Tibial nerve (tissue), 4 donors: ENCODE results near the gene ANKRD28. TPM values are rescaled to one million over a fixed set of nuclear protein-coding genes. Genes with fewer than 3 reads are reported as not detected.

Experiments used
- DNase-seq, 2 donors: peaks; one replicate each; pipeline ENCODE4 v3.0.0-alpha.2; 2019; ENCODE audit warnings: low spot score in 2 of 2
- H3K27ac ChIP-seq, 4 donors: fragments of 200-600 bp; sonication (generic) in 3 of 4; one replicate each; pipeline ENCODE4 v1.5.1; 2017 to 2019; ENCODE audit warnings: mild to moderate bottlenecking in 1 of 4
- H3K27me3 ChIP-seq, 2 donors: fragments of 200-600 bp; sonication (generic) in 1 of 2; one replicate each; pipeline versions ENCODE4 v1.5.1 to v1.6.0; 2017 to 2019
- H3K36me3 ChIP-seq, 3 donors: fragments of 200-600 bp; sonication (generic); one replicate each; pipeline ENCODE4 v1.5.1; 2018 to 2019
- H3K4me1 ChIP-seq, 4 donors: fragments of 200-600 bp; sonication (generic) in 3 of 4; one replicate each; pipeline ENCODE4 v1.5.1; 2017 to 2019
- H3K4me3 ChIP-seq, 4 donors: fragments of 200-600 bp; sonication (generic) in 3 of 4; one replicate each; pipeline ENCODE4 v1.5.1; 2017 to 2019; ENCODE audit warnings: mild to moderate bottlenecking in 1 of 4, moderate library complexity in 1 of 4
- H3K9me3 ChIP-seq, 4 donors: fragments of 200-600 bp; sonication (generic) in 3 of 4; one replicate each; pipeline ENCODE4 v1.5.1; 2017 to 2019
- CTCF ChIP-seq, 5 experiments: fragments of 200-600 bp in 3 of 5; fragments of 450-650 bp in 2 of 5; sonication (generic) in 3 of 5; IDR thresholded peaks; one replicate each; pipeline ENCODE4 v1.5.1; 2016 to 2019; ENCODE audit warnings: antibody characterized with exemption in 5 of 5, mild to moderate bottlenecking in 3 of 5, moderate library complexity in 2 of 5
- EP300 ChIP-seq, 2 donors: sonication (generic); formaldehyde crosslinking; IDR thresholded peaks; one replicate each; pipeline ENCODE4 v1.6.1; 2017; ENCODE audit warnings: antibody characterized with exemption in 2 of 2, mild to moderate bottlenecking in 1 of 2
- POLR2A ChIP-seq, 2 donors: fragments of 450-650 bp; IDR thresholded peaks; one replicate each; pipeline ENCODE4 v1.6.1; 2017; ENCODE audit warnings: antibody characterized with exemption in 2 of 2, mild to moderate bottlenecking in 2 of 2, moderate library complexity in 2 of 2
- WGBS, 2 donors: methylation state at CpG; one replicate each; pipeline ENCODE4 v1.1.5; 2018; 5-methylcytosine and 5-hydroxymethylcytosine counted together
- total RNA-seq, 4 donors: library from RNA; depleted of rRNA; stranded (reverse); fragments of >200 nt; gene quantifications; one replicate each; pipeline ENCODE4 v1.1.0, GENCODE V29; 2016

ANKRD28 gene
- total RNA-seq, 4 donors from 2014 or later = 78.3 to 93.6 (median 81.0) TPM

- Histone ChIP-seq H3K9me3 (no peaks in the 10 kb centered on the region), H3K4me1 (peaks cover 0 to 17% (median 0%) of the 10 kb centered on the region in 4 donors), H3K4me3 (no peak overlapping the region), H3K27ac (peak overlapping the region in 1 of 4 donors; percentile 38), H3K36me3 (peaks cover 0 to 64% (median 0%) of the 10 kb centered on the region in 3 donors), H3K27me3 (no peaks in the 10 kb centered on the region)
- TF ChIP-seq CTCF (IDR thresholded peaks at IDR 0.05) (no peak), POLR2A (IDR thresholded peaks at IDR 0.05) (no peak)
- DNase-seq = no peak
- WGBS, 2 donors = 52 to 53% methylated on average over 3 of the region's 3 CpGs
Measured at GRCh38 chr3:15722877-15723623, 74.7 kb downstream of the ANKRD28 start.

GRCh38 chr3:15716178-15716577, 81.6 kb downstream of the ANKRD28 start:
- TF ChIP-seq EP300 (IDR thresholded peaks at IDR 0.05) = no peak
- TF ChIP-seq POLR2A (IDR thresholded peaks at IDR 0.05) = no peak
- no peak for TF ChIP-seq CTCF (IDR thresholded peaks at IDR 0.05)
- 99 to 100% methylated on average over 3 of the region's 3 CpGs for WGBS, 2 donors
- Histone ChIP-seq H3K9me3 (no peaks in the 10 kb centered on the region), H3K4me1 (no peaks in the 10 kb centered on the region), H3K36me3 (peaks cover 0 to 29% (median 0%) of the 10 kb centered on the region in 3 donors), H3K27me3 (no peaks in the 10 kb centered on the region), H3K4me3 (no peak overlapping the region), H3K27ac (no peak overlapping the region)
- no peak for DNase-seq

GRCh38 chr3:15714448-15714847, 83.3 kb downstream of the ANKRD28 start:
- H3K27me3 ChIP-seq = no peaks in the 10 kb centered on the region
- peaks cover 0 to 26% (median 0%) of the 10 kb centered on the region in 3 donors for H3K36me3 ChIP-seq
- DNase-seq = no peak
- H3K27ac ChIP-seq = no peak overlapping the region
- WGBS, 2 donors = 88 to 90% methylated on average over 4 of the region's 4 CpGs
- no peaks in the 10 kb centered on the region for H3K9me3 ChIP-seq
- H3K4me1 ChIP-seq = no peaks in the 10 kb centered on the region
- H3K4me3 ChIP-seq = no peak overlapping the region
- no peak for TF ChIP-seq EP300 (IDR thresholded peaks at IDR 0.05)

GRCh38 chr3:15713364-15713763, 84.4 kb downstream of the ANKRD28 start:
- Histone ChIP-seq H3K4me3 (no peak overlapping the region), H3K9me3 (no peaks in the 10 kb centered on the region), H3K4me1 (no peaks in the 10 kb centered on the region), H3K27me3 (no peaks in the 10 kb centered on the region), H3K27ac (no peak overlapping the region), H3K36me3 (peaks cover 0 to 33% (median 0%) of the 10 kb centered on the region in 3 donors)
- TF ChIP-seq CTCF (IDR thresholded peaks at IDR 0.05) (no peak), EP300 (IDR thresholded peaks at IDR 0.05) (no peak), POLR2A (IDR thresholded peaks at IDR 0.05) (no peak)
- DNase-seq = no peak
- 89 to 93% methylated on average over 5 of the region's 5 CpGs for WGBS, 2 donors

DNA sequence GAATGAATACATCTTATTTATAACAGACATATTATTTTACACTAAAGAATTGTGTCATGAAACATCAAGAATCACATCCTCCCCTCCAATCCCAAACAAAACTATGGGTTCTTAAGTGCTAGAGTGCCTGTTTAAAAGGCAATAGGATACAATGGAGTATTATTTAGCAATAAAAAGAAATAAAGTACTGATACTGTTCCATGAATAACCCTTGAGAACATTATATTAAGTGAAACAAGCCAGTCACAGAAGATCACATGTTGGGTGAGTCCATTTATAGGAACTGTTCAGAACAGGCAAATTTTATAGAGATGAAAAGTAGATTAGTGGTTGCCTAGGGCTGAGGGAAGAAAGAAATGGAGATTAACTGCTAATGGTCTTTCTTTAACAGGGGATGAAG, 86.5 kb downstream of the ANKRD28 start:
- H3K36me3 ChIP-seq = peaks cover 0 to 51% (median 0%) of the 10 kb centered on the region in 3 donors
- no peak for DNase-seq
- no peaks in the 10 kb centered on the region for H3K9me3 ChIP-seq
- no peak for TF ChIP-seq CTCF (IDR thresholded peaks at IDR 0.05)
- no peak for TF ChIP-seq EP300 (IDR thresholded peaks at IDR 0.05)
- TF ChIP-seq POLR2A (IDR thresholded peaks at IDR 0.05) = no peak
- H3K4me3 ChIP-seq = no peak overlapping the region
- H3K4me1 ChIP-seq = no peaks in the 10 kb centered on the region
- H3K27ac ChIP-seq = no peak overlapping the region
- no peaks in the 10 kb centered on the region for H3K27me3 ChIP-seq
